ENCODE data around the gene PPL. TPM values are rescaled to one million over a fixed set of nuclear protein-coding genes. Genes with fewer than 3 reads are reported as not detected.

PPL gene
- total and polyA plus RNA-seq, 2 of the 13 experiments (the other 11 are each of a cell fraction or from before 2014, with no cell fraction given) = 5.7 to 6.6 TPM

- TF ChIP-seq CSRNP1 (CRISPR knock-in tag; IDR thresholded peaks at IDR 0.05) (0 out of 2 replicates have a peak, but pooled peaks have one; percentile 28), JARID2 (CRISPR knock-in tag; IDR thresholded peaks at IDR 0.05; ENCODE audit: insufficient replicate concordance) (no peak), ZNF136 (CRISPR knock-in tag; IDR thresholded peaks at IDR 0.05; ENCODE audit: low read depth) (no peak), CEBPB (IDR thresholded peaks at IDR 0.05; ENCODE audit: borderline replicate concordance, low read depth, low read length) (peak; percentile 88), TCF12 (IDR thresholded peaks at IDR 0.05) (no peak), TCF12 (CRISPR knock-in tag; IDR thresholded peaks at IDR 0.05) (peak; percentile 59; the same call in 1 of the 2 replicates), ETV6 (CRISPR knock-in tag; conservative IDR thresholded peaks at IDR 0.05) (0 out of 2 replicates have a peak, but pooled peaks have one; percentile 19), THAP8 (CRISPR knock-in tag; IDR thresholded peaks at IDR 0.05; ENCODE audit: borderline replicate concordance) (peak; percentile 48; the same call in 1 of the 2 replicates), ZNF598 (CRISPR knock-in tag; IDR thresholded peaks at IDR 0.05; ENCODE audit: borderline replicate concordance) (0 out of 2 replicates have a peak, but pooled peaks have one; percentile 20), IRF9 (CRISPR knock-in tag; IDR thresholded peaks at IDR 0.05; ENCODE audit: borderline replicate concordance) (no peak), HNRNPL (IDR thresholded peaks at IDR 0.05; ENCODE audit: low read depth, low read length) (0 out of 2 replicates have a peak, but pooled peaks have one; percentile 39), ZKSCAN8 (CRISPR knock-in tag; IDR thresholded peaks at IDR 0.05; ENCODE audit: borderline replicate concordance) (no peak), REL (CRISPR knock-in tag; conservative IDR thresholded peaks at IDR 0.05) (0 out of 2 replicates have a peak, but pooled peaks have one; percentile 20), ZNF839 (CRISPR knock-in tag; IDR thresholded peaks at IDR 0.05; ENCODE audit: borderline replicate concordance) (0 out of 2 replicates have a peak, but pooled peaks have one; percentile 8), ZNF432 (CRISPR knock-in tag; IDR thresholded peaks at IDR 0.05; ENCODE audit: borderline replicate concordance) (no peak)
Measured at GRCh38 chr16:4937782-4938682, 1.1 kb upstream of the PPL start (continued).

All from HepG2 (cell line).